HK-2 (cell line): Measurements from ENCODE around the gene SLC39A9.
"Not testable (repeated sequence)": the region's sequence is repeated elsewhere in the genome, so short reads cannot be mapped to it uniquely, and the experiment has no call there.

Source experiments
- DNase-seq: peaks from one replicate; pipeline ENCODE4 v3.0.0-alpha.2; 2018; ENCODE audit not compliant: unreplicated experiment

SLC39A9 gene

DNA sequence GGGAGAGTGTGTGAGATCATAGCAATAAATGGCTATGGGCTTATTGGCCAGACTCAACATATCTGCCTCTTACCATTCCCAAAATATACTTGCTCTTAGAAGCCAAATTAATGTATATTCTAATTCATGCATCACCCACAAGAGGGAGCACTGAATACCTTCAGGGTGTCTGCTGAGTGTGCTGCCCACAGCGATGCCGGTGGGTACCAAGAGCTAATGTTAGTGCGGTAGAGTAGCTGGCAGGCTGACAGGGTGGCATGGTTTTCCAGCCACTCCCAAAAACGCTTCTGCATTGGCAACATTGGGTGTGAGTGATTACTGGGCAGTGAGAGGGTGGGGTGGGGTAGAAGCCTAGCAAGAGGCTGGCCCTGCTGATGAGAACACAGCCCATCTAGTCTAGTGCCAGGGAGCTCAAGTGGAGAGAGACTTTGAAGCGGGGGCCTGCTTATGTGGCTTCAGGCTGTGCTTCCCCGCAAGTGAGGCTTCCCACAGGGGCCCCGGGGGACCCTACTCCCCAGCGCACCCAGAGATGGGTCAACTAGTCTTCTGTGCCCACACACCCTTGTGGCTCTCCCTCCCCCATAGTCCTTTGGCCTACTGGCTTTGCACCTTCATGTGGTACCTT, 76.8 kb downstream of the SLC39A9 start:
- DNase-seq, result no peak

GRCh38 chr14:69476824-69477450, 78.4 kb downstream of the SLC39A9 start:
- not testable (repeated sequence) for DNase-seq

GRCh38 chr14:69478055-69478454, 79.6 kb downstream of the SLC39A9 start:
- not testable (repeated sequence) for DNase-seq

- DNase-seq, result no peak
Observed at GRCh38 chr14:69479696-69480095, 81.2 kb downstream of the SLC39A9 start.

- no peak for DNase-seq
Observed at GRCh38 chr14:69480136-69480535, 81.6 kb downstream of the SLC39A9 start.

DNA sequence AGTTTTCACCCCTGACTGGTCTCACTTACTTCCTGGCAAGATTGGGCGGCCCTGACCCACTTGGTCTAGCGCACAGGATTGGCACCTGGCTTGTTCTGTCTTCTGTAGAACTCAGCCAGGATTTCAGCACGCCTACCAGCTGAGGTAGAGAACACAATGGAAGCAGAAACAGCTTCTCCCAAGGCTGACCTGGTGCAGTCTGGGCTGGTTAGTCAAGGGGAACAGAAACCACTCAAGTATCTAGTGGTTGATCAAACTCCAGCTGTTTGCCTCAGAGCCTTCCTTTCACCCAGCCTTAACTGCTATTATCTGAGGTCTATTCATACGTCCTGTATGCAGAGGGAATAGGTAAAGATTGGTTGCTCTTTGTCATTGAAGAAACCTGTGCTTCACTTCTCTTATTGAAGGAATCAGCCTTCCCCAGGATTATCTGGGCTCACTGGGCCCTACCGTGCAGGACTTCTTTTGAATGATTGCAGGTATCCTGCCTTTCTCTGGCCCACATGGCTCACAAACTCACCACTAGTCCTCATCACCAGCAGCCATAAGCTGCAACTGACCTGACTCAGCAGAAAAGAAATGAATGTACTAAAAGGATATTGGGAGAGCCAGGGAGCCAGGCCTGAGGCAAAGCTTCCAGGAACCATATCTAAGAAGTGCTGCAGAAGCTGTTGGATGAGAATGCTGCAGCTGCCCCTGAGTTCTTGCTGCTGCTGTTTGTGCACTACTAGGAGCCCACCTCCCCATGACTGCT, 83.5 kb downstream of the SLC39A9 start:
- DNase-seq, result peak; percentile 21

DNA sequence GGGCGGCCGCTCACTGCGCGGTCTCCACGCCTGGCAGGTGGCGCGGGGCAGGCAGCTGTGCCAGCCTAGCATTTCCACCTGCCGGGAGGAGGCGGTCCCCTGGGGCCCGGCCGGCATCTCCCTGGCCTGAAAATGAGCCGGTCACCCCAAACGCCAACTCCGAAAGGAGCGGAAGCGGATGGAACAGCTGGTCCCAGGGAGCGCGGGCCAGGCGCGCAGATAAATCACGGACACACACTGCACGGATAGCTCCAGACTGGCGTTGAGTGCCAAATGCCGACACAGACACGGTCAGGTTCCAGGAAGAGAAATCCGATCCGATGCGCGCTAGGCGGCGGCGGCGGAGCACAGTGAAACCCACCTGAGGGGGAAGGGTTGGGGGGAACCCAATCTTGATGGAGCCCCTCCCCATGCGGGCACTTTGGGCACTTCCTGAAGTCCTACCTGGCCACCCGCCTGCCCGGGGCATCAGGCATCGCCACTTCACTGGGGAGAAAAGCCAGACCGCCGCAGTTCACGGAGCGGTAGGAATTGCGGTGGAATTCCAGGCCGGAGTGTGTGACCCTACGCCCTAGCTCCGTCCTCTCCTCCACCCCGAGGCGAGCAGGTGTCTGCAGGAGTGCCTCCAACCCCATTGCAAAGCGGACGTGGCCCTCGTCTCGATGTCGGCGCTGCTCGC, 85.4 kb downstream of the SLC39A9 start:
- no peak for DNase-seq

GRCh38 chr14:69484444-69485314, 86.2 kb downstream of the SLC39A9 start, which contains the start of gene PLEKHD1:
TSS of gene PLEKHD1 (plus strand) at chr14:69484728. CDS start at chr14:69484966, 238 bp downstream.
- no peak for DNase-seq

DNA sequence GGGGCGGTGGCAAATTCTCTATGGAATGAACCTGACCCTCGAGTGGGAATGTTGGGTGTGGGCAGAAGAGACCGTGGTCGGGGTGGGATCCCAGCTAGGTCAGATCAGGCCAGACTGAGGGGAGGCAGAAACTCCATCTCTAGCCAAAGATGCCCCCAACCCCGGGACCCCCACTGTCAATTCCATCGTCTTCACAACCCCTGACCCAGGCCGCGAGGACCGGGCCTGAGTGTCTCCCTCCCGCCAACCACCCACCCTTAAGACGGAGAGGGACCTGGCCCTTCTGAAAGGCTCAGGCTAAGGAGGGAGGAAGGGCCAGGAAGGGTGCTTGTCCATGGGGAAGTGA, 86.8 kb downstream of the SLC39A9 start:
- DNase-seq, result no peak

GRCh38 chr14:69485701-69486100, 87.2 kb downstream of the SLC39A9 start:
- no peak for DNase-seq

DNA sequence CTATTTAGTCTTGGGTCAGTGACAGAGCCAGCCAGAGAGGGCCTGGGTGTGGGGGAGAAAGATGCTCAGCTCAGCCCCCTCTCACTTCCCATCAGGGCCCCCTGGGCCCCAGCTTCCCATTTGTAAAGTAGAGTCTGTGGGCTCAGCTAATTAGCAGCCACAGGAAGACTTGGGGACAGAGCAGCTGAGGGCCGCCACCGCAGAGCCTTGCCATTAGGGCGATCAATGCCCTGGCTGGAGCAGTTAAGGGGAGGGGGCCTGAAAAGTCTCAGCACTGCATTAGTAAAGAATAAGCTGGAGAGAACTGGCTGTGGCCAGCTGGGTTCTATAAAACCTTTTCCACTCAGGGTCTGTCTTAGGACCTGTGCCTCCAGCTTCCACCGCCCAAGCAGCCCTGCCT, 88.7 kb downstream of the SLC39A9 start:
- DNase-seq, result no peak

- no peak for DNase-seq
Observed at GRCh38 chr14:69487771-69488170, 89.3 kb downstream of the SLC39A9 start.

DNA sequence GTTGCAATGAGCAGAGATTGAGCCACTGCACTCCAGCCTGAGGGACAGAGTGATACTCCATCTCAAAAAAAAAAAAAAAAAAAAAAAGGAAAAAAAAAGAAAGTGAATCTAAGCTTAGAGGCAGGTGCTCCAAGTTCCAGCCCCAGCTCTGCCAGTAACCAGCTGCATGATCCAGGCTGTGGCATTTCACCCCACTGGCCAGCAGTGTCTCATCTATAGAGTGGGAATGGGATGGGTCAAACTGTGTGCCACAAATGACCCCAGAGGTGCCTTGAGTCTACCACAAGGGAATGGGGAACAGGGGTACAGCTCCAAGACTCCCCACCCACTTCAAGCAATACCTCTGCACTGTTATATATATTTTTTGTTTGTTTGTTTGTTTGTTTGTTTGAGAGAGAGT, 91.0 kb downstream of the SLC39A9 start:
- no peak for DNase-seq

GRCh38 chr14:69490219-69490918, 91.9 kb downstream of the SLC39A9 start:
- DNase-seq, result no peak

DNA sequence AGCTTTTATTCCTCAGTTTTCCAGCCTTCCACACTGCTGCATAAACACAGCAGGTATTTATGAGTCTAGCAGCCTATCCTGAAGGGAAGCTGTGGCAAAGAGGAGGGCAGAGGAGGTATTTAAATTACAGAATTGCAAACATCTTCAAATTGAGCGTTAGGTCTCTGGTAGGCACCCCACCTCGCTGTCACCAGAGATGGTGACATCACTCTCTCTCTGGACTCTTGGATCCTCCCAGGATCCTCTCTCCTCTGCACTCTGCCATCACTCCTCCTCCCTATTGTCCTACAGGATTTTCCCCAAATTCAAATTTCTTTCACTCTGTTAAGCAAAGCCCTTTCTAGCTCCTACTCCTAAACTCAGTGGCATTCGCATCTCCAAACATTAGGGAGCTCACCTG, 92.7 kb downstream of the SLC39A9 start:
- no peak for DNase-seq

- no peak for DNase-seq
Observed at GRCh38 chr14:69493038-69493437, 94.5 kb downstream of the SLC39A9 start.

DNA sequence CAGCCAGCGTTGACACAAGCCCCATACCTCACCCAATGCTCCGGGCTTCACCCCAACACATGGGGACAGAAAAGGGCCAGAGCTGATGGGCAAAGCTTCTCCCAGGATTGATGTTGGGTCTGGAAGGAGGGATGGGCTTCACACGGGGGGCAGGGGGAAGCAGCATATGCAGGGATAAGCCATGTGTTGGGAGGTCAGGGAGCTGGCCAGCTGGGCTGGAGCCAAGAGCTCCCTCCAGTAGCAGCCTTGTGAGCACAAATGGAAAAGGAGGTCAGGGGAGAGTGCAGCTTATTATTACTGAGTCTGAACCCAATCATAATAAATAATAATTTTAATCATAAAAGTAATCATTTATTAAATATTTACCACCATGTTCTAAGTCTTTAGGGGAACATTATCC, 95.3 kb downstream of the SLC39A9 start:
- no peak for DNase-seq

GRCh38 chr14:69495341-69495921, 96.9 kb downstream of the SLC39A9 start:
- DNase-seq, result no peak

GRCh38 chr14:69497866-69498265, 99.4 kb downstream of the SLC39A9 start:
- not testable (repeated sequence) for DNase-seq

GRCh38 chr14:69498286-69498685, 99.8 kb downstream of the SLC39A9 start:
- not testable (repeated sequence) for DNase-seq
